Measurements from ENCODE around the gene REXO1. TPM values are rescaled to one million over a fixed set of nuclear protein-coding genes. Genes with fewer than 3 reads are reported as not detected.

Gene REXO1
- total RNA-seq, 2 donors from 2014 or later = 18.2 to 24.5 TPM

DNA sequence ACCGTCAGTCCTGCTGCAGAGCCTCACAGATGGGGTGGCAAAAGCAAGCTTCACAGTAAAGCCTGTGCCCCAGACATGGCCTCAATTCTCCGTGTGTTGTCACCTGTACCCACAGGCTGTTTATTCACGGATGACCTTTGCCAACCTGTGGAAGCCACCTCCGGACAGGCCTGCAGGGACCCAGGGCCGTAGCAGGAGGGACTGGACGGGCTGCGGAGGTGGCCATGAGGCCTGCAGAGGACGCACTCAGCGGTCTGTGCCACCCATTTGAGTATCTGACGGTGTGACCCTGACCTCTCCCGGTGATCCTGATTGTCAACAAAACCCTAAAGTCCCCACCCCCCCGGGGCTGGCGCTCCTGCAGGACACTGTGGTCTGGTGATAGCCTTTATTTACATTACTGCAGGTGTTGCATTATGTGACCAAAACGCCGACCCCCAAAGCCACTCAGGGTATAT, 22.9 kb upstream of the REXO1 start:
- ATAC-seq (ENCODE audit: insufficient number of reproducible peaks, low FRiP score, low read depth) = no peak
- H3K27ac ChIP-seq = no peak overlapping the region
- no peak overlapping the region for H3K4me3 ChIP-seq

DNA sequence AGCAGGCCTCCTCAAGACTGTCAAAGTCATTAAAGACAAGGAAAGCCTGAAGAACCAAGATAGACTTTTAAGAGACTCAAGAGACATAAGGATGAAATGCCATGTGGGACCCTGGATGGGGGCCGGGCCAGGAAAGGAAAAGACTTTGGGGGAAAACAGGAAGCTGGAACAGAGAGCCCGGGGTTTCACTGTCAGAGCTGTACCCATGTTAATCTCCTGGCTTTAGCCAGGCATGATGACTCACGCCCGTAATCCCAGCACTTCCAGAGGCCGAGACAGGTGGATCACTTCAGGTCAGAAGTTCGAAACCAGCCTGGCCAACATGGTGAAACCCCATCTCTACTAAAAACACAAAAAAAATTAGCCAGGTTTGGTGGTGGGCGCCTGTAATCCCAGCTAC, 20.7 kb upstream of the REXO1 start:
- Histone ChIP-seq H3K4me1 (ENCODE audit: control insufficient read depth in 1 of 2, low read depth in 2 of 2) (peaks cover 12 to 27% of the 10 kb centered on the region in 2 donors), H3K9me3 (no peaks in the 10 kb centered on the region), H3K27me3 (replicated peaks; ENCODE audit: insufficient read depth) (no peaks in the 10 kb centered on the region), H3K4me3 (no peak overlapping the region), H3K27ac (no peak overlapping the region), H3K36me3 (no peaks in the 10 kb centered on the region)
- no peak for ATAC-seq (ENCODE audit: insufficient number of reproducible peaks, low FRiP score, low read depth)
- TF ChIP-seq, protein P1, sequence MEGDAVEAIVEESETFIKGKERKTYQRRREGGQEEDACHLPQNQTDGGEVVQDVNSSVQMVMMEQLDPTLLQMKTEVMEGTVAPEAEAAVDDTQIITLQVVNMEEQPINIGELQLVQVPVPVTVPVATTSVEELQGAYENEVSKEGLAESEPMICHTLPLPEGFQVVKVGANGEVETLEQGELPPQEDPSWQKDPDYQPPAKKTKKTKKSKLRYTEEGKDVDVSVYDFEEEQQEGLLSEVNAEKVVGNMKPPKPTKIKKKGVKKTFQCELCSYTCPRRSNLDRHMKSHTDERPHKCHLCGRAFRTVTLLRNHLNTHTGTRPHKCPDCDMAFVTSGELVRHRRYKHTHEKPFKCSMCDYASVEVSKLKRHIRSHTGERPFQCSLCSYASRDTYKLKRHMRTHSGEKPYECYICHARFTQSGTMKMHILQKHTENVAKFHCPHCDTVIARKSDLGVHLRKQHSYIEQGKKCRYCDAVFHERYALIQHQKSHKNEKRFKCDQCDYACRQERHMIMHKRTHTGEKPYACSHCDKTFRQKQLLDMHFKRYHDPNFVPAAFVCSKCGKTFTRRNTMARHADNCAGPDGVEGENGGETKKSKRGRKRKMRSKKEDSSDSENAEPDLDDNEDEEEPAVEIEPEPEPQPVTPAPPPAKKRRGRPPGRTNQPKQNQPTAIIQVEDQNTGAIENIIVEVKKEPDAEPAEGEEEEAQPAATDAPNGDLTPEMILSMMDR (IDR thresholded peaks at IDR 0.05) = no peak
- DNase-seq (ENCODE audit: low spot score) = no peak

More for the DNA sequence above, 22.9 kb upstream of the REXO1 start:
- peaks cover 23 to 32% of the 10 kb centered on the region in 2 donors for H3K4me1 ChIP-seq (ENCODE audit: control insufficient read depth in 1 of 2, low read depth in 2 of 2)
- DNase-seq (ENCODE audit: low spot score) = no peak
- H3K9me3 ChIP-seq = no peaks in the 10 kb centered on the region
- no peaks in the 10 kb centered on the region for H3K27me3 ChIP-seq (replicated peaks; ENCODE audit: insufficient read depth)
- TF ChIP-seq, protein P1 (IDR thresholded peaks at IDR 0.05) = no peak
- no peaks in the 10 kb centered on the region for H3K36me3 ChIP-seq

DNA sequence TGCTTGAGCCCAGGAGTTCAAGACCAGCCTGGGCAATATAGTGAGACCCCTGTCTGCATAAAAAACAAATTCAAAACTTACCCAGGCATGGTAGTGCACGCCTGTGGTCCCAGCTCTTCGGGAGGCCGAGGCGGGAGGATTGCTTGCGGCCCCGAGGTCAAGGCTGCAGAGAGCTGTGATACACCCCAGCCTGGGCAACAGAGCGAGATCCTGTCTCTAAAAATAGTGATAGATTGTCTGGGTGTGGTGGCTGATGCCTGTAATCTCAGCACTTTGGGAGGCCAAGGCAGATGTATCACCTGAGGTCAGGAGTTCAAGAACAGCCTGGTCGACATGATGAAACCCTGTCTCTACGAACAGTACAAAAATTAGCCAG, 19.1 kb upstream of the REXO1 start:
- no peaks in the 10 kb centered on the region for H3K9me3 ChIP-seq
- DNase-seq (ENCODE audit: low spot score) = no peak
- H3K4me3 ChIP-seq = no peak overlapping the region
- H3K27ac ChIP-seq = no peak overlapping the region
- peaks cover 1 to 13% of the 10 kb centered on the region in 2 donors for H3K4me1 ChIP-seq (ENCODE audit: control insufficient read depth in 1 of 2, low read depth in 2 of 2)
- TF ChIP-seq, protein P1 (IDR thresholded peaks at IDR 0.05) = no peak
- H3K36me3 ChIP-seq = no peaks in the 10 kb centered on the region
- ATAC-seq (ENCODE audit: insufficient number of reproducible peaks, low FRiP score, low read depth) = no peak
- H3K27me3 ChIP-seq (replicated peaks; ENCODE audit: insufficient read depth) = no peaks in the 10 kb centered on the region

DNA sequence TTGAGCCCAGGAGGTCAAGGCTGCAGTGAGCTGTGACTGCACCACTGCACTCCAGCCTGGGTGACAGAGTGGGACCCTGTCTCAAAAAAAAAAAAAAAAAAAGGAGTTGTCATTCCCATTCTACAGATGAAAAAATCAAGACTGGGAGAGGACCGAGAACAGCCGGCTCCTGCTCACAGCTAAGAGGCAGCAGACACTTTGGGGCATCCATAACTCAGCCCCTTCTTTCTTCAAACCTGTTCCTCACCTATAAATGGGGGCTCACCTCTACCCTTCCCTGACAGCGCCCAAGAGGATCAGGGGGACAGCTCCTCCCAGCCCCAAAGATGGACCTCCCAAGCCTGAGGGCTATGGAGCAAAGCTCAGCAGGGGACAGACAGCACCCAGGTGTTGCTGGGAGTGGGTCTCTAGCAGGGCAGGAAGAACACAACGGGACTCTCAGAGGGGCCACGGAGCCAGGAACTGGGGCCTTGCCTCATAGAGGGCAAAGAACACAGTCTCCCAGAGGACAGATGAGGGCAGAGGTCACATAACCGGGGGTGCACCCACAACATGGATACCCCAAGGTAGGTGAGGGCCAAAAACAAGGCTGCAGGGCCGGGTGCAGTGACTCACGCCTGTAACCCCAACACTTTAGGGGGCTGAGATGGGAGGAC, 18.5 kb upstream of the REXO1 start:
- no peak overlapping the region for H3K4me3 ChIP-seq
- H3K9me3 ChIP-seq = no peaks in the 10 kb centered on the region
- TF ChIP-seq, protein P1 (IDR thresholded peaks at IDR 0.05) = no peak
- no peaks in the 10 kb centered on the region for H3K36me3 ChIP-seq
- no peaks in the 10 kb centered on the region for H3K27me3 ChIP-seq (replicated peaks; ENCODE audit: insufficient read depth)
- ATAC-seq (ENCODE audit: insufficient number of reproducible peaks, low FRiP score, low read depth) (no peak), DNase-seq (ENCODE audit: low spot score) (no peak)
- H3K27ac ChIP-seq = no peak overlapping the region
- H3K4me1 ChIP-seq (ENCODE audit: control insufficient read depth in 1 of 2, low read depth in 2 of 2) = peaks cover 7 to 15% of the 10 kb centered on the region in 2 donors

DNA sequence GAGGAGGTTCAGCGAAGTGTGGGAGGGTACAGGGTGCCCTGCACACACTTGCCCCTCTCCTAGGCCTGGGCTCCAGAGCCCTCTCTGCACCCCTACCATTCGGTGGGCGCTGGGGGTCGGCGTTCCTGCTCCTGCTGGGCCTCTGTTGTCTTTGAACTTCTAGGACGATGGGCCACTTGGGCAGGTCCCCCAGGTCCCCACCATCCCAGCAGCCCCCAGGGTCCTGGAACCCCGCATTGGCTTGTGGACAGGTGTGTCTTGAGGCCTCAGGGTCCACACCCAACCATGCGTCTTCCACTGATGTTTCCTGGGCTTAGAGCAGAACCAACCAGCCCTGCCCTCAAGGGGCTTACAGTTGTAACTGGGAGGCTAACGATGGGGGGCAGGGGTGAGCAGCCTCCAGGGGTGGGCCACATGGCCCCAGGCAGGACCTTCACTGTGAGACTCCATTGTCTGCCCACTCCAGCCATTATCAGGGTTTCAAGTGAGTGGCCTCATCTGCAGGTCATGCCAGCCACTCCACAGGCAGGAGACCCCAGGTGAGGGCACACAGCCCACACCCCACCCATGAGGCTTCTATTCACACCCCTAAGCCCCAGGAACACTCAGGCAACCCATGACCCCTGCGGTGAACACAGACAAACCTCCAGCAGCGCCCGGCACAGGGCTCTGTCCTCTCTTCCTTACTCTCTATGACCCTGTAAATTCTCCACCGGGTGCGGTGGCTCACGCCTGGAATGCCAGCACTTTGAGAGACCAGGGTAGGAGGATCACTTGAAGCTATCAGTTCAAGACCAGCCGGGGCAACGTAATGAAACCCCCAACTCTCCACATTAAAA, 17.1 kb upstream of the REXO1 start:
- no peak for DNase-seq (ENCODE audit: low spot score)
- H3K4me3 ChIP-seq = peak overlapping the region; percentile 93
- no peaks in the 10 kb centered on the region for H3K27me3 ChIP-seq (replicated peaks; ENCODE audit: insufficient read depth)
- H3K27ac ChIP-seq = peak overlapping the region; percentile 68 to 86
- peaks cover 19 to 29% of the 10 kb centered on the region in 2 donors for H3K4me1 ChIP-seq (ENCODE audit: control insufficient read depth in 1 of 2, low read depth in 2 of 2)
- ATAC-seq (ENCODE audit: insufficient number of reproducible peaks, low FRiP score, low read depth) = no peak
- TF ChIP-seq, protein P1 (IDR thresholded peaks at IDR 0.05) = no peak
- H3K9me3 ChIP-seq = no peaks in the 10 kb centered on the region
- H3K36me3 ChIP-seq = no peaks in the 10 kb centered on the region

All from thoracic aorta (tissue), 2 donors.